ENCODE results near the gene MOBP.

MOBP gene

DNA sequence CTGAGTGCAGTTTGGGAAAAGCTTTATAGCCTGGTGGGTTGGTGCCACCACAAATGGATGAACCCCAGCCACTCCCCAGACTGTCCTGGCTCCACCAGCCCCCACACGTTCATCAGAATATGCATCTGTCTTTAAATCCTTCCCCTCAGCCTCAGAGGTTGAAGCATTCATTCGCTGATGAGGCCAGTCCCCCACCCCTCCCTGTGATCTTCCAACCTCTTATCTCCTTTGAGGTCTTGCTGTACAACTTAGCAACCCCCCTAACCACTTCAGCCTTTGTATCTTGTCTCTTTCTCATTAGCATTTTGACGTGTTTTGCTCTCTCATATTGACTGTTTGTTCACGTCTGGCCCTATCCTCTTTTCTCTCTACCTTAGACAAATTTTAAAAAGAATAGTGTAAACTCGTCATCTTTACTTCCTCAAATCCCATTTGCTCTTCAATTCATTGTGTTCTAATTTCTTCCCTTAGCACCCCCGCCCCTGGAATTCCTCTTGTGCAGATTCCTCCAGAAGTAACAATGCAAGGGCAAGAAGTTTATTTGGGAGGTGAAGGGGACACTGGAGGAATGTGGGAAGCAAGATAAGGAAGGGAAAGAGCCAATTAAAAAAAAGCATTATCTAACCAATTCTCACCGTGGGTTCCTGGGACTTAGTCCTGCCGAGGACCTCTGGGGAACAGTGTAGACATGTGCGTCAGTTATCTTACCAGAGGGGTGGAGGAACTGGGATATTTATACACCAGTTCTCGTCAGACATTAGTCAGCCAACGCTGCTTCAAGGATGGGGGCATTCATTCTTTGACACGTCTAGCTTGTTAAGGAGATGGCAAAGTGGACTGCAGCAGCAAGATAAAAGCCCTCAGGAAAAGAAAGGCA is 38.6 kb downstream of the MOBP start:
- TF ChIP-seq, protein P1, sequence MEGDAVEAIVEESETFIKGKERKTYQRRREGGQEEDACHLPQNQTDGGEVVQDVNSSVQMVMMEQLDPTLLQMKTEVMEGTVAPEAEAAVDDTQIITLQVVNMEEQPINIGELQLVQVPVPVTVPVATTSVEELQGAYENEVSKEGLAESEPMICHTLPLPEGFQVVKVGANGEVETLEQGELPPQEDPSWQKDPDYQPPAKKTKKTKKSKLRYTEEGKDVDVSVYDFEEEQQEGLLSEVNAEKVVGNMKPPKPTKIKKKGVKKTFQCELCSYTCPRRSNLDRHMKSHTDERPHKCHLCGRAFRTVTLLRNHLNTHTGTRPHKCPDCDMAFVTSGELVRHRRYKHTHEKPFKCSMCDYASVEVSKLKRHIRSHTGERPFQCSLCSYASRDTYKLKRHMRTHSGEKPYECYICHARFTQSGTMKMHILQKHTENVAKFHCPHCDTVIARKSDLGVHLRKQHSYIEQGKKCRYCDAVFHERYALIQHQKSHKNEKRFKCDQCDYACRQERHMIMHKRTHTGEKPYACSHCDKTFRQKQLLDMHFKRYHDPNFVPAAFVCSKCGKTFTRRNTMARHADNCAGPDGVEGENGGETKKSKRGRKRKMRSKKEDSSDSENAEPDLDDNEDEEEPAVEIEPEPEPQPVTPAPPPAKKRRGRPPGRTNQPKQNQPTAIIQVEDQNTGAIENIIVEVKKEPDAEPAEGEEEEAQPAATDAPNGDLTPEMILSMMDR (conservative IDR thresholded peaks at IDR 0.05; ENCODE audit: low read length) = no peak
- no peak for TF ChIP-seq EZH2phosphoT487 (IDR thresholded peaks at IDR 0.05; ENCODE audit: borderline replicate concordance)
- Histone ChIP-seq H3K9me2 (replicated peaks; ENCODE audit: low read depth, low read length) (no peaks in the 10 kb centered on the region), H3K9ac (ENCODE audit: low read depth, low read length, poor library complexity, severe bottlenecking) (no peak overlapping the region), H4K20me1 (ENCODE audit: insufficient read depth, low read length, poor library complexity, severe bottlenecking) (no peaks in the 10 kb centered on the region), H3K4me2 (ENCODE audit: low read depth, low read length, poor library complexity, severe bottlenecking) (no peak overlapping the region), H3K4me1 (ENCODE audit: insufficient read depth, low read length, poor library complexity, severe bottlenecking) (peaks cover 16% of the 10 kb centered on the region), H2AFZ (ENCODE audit: low read length) (no peak overlapping the region), H3F3A (ENCODE audit: low read depth) (no peaks in the 10 kb centered on the region), H3K36me3 (ENCODE audit: insufficient read depth, low read length) (no peaks in the 10 kb centered on the region), H3K27me3 (ENCODE audit: insufficient read depth, low read length, poor library complexity, severe bottlenecking) (no peaks in the 10 kb centered on the region), H3K79me2 (ENCODE audit: insufficient read depth, low read length) (no peaks in the 10 kb centered on the region), H3K9me3 (ENCODE audit: insufficient read depth, low read depth, low read length) (no peaks in the 10 kb centered on the region), H3K4me3 (ENCODE audit: low read length, poor library complexity, severe bottlenecking) (no peak overlapping the region)

GRCh38 chr3:39506863-39507262 is 39.4 kb downstream of the MOBP start:
- Histone ChIP-seq H4K20me1 (ENCODE audit: insufficient read depth, low read length, poor library complexity, severe bottlenecking) (no peaks in the 10 kb centered on the region), H2AFZ (ENCODE audit: low read length) (no peak overlapping the region), H3K79me2 (ENCODE audit: insufficient read depth, low read length) (no peaks in the 10 kb centered on the region), H3K9me2 (replicated peaks; ENCODE audit: low read depth, low read length) (no peaks in the 10 kb centered on the region), H3K4me2 (ENCODE audit: low read depth, low read length, poor library complexity, severe bottlenecking) (no peak overlapping the region), H3K9ac (ENCODE audit: low read depth, low read length, poor library complexity, severe bottlenecking) (no peak overlapping the region), H3K4me3 (ENCODE audit: low read length, poor library complexity, severe bottlenecking) (no peak overlapping the region), H3K36me3 (ENCODE audit: insufficient read depth, low read length) (no peaks in the 10 kb centered on the region), H3F3A (ENCODE audit: low read depth) (no peaks in the 10 kb centered on the region), H3K4me1 (ENCODE audit: insufficient read depth, low read length, poor library complexity, severe bottlenecking) (peaks cover 16% of the 10 kb centered on the region), H3K9me3 (ENCODE audit: insufficient read depth, low read depth, low read length) (no peaks in the 10 kb centered on the region), H3K27me3 (ENCODE audit: insufficient read depth, low read length, poor library complexity, severe bottlenecking) (no peaks in the 10 kb centered on the region)
- TF ChIP-seq, protein P1 (conservative IDR thresholded peaks at IDR 0.05; ENCODE audit: low read length) = no peak
- TF ChIP-seq EZH2phosphoT487 (IDR thresholded peaks at IDR 0.05; ENCODE audit: borderline replicate concordance) = no peak

DNA sequence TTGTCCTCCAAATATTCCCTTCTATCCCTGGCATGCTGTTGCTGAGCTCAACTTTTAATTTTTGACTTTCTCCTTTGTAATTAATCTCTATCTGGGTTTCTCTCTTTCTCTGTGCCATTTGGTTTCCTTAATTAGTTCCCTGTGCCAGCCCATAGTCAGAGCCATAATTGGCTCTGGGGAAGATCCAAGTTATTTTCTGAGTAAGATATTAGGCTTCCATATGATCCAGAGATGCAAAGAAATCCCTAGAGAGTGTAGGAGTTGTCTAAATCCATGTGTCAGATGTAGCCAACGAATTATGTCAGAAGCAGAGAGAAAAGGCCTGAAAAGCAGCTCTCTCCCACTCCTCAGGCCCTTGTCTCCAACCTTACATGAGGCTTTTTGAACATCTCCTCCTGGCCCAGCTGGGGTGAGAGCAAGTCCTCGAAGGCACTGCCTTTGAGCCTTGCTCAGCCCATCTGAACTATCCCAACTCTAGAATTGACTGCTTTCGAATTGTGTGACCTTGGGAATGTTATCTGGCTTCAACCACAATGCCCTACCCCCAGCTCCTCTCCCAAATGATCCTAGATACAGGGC is 46.4 kb downstream of the MOBP start:
- H3K27me3 ChIP-seq (ENCODE audit: insufficient read depth, low read length, poor library complexity, severe bottlenecking) = no peaks in the 10 kb centered on the region
- no peaks in the 10 kb centered on the region for H3K79me2 ChIP-seq (ENCODE audit: insufficient read depth, low read length)
- no peak overlapping the region for H3K4me3 ChIP-seq (ENCODE audit: low read length, poor library complexity, severe bottlenecking)
- 0 out of 2 replicates have a peak, but pooled peaks cover under 1% of the 10 kb centered on the region for H3F3A ChIP-seq (ENCODE audit: low read depth)
- peaks cover 36% of the 10 kb centered on the region for H3K4me1 ChIP-seq (ENCODE audit: insufficient read depth, low read length, poor library complexity, severe bottlenecking)
- no peaks in the 10 kb centered on the region for H4K20me1 ChIP-seq (ENCODE audit: insufficient read depth, low read length, poor library complexity, severe bottlenecking)
- no peak overlapping the region for H2AFZ ChIP-seq (ENCODE audit: low read length)
- H3K36me3 ChIP-seq (ENCODE audit: insufficient read depth, low read length) = no peaks in the 10 kb centered on the region
- H3K4me2 ChIP-seq (ENCODE audit: low read depth, low read length, poor library complexity, severe bottlenecking) = no peak overlapping the region
- H3K9ac ChIP-seq (ENCODE audit: low read depth, low read length, poor library complexity, severe bottlenecking) = no peak overlapping the region
- TF ChIP-seq, protein P1 (conservative IDR thresholded peaks at IDR 0.05; ENCODE audit: low read length) = no peak
- H3K9me3 ChIP-seq (ENCODE audit: insufficient read depth, low read depth, low read length) = no peaks in the 10 kb centered on the region
- no peaks in the 10 kb centered on the region; the same call in 1 of the 2 replicates for H3K9me2 ChIP-seq (replicated peaks; ENCODE audit: low read depth, low read length)

All from Loucy (cell line).